A549 (cell line): Measurements from ENCODE around the gene DOK1. TPM values are rescaled to one million over a fixed set of nuclear protein-coding genes. Genes with fewer than 3 reads are reported as not detected.
A peak's percentile ranks its signal among the peaks of the same experiment; 100 is the strongest.

Source experiments
- ATAC-seq, 2 experiments: fragments of 200-7000 bp in 1 of 2; fragments of >200 bp in 1 of 2; cut with Nextera tagmentation in 1 of 2; cut with Tn5 transposase in 1 of 2; 3 replicates each; pipeline versions ENCODE4 v1.8.0 to v1.9.1; 2018 to 2020; ENCODE audit warnings: mild to moderate bottlenecking in 1 of 2, moderate library complexity in 1 of 2
- CTCF ChIA-PET: fragments of 300-600 bp; sonication (Branson Sonifier 250); formaldehyde crosslinking; extraction: SDS; loops from one replicate; lab custom pipeline; 2021; ENCODE audit warnings: antibody characterized with exemption, inconsistent platforms; lab: Yijun Ruan, JAX
- POLR2A ChIA-PET: fragments of 350-600 bp; formaldehyde crosslinking; extraction: SDS; loops from one replicate; lab custom pipeline; 2021; ENCODE audit warnings: antibody characterized with exemption, inconsistent platforms; lab: Yijun Ruan, JAX
- DNase-seq, 2 experiments: peaks; one replicate each; pipeline versions ENCODE4 v3.0.0 to v3.0.0-alpha.2; 2011 to 2016; ENCODE audit warnings: low read depth in 1 of 2, low spot score in 1 of 2
- FAIRE-seq: peaks from 2 replicates; lab custom pipeline; 2011; peaks lifted over from hg19 to GRCh38; lab: Jason Lieb, UNC
- H3K27ac ChIP-seq, 2 experiments: fragments of >200 bp; sonication (Bioruptor Twin); formaldehyde crosslinking; 3 replicates each; pipeline ENCODE4 v1.5.1; 2016 to 2017
- H3K4me1 ChIP-seq: fragments of >200 bp; sonication (Bioruptor Twin); formaldehyde crosslinking; 3 replicates; pipeline ENCODE4 v1.6.1; 2016
- H3K4me2 ChIP-seq: fragments of >200 bp; sonication (Bioruptor Twin); formaldehyde crosslinking; 3 replicates; pipeline ENCODE4 v1.6.1; 2016
- H3K4me3 ChIP-seq: fragments of >200 bp; sonication (Bioruptor Twin); formaldehyde crosslinking; 3 replicates; pipeline ENCODE4 v1.5.1; 2016
- H3K9me3 ChIP-seq: fragments of >200 bp; sonication (Bioruptor Twin); formaldehyde crosslinking; 3 replicates; pipeline ENCODE4 v1.6.1; 2016
- FOXS1 ChIP-seq: fragments of 250-450 bp; sonication (Bioruptor Pico); IDR thresholded peaks from 2 replicates; pipeline ENCODE4 v1.5.0; 2020; ENCODE audit warnings: mild to moderate bottlenecking, moderate library complexity
- HDAC2 ChIP-seq: fragments of 200-600 bp; sonication (generic); IDR thresholded peaks from 2 replicates; pipeline ENCODE4 v1.6.1; 2016
- HOXA7 ChIP-seq: fragments of 250-450 bp; sonication (Bioruptor Pico); IDR thresholded peaks from 2 replicates; pipeline ENCODE4 v1.5.0; 2020; ENCODE audit warnings: mild to moderate bottlenecking, moderate library complexity
- JUN ChIP-seq, 2 experiments: fragments of >200 bp; sonication (Bioruptor Twin); formaldehyde crosslinking; IDR thresholded peaks; 2 replicates in 1 of 2; 3 replicates in 1 of 2; pipeline ENCODE4 v1.6.1; 2016 to 2017
- KDM5A ChIP-seq: fragments of 200-600 bp; sonication (generic); IDR thresholded peaks from 2 replicates; pipeline ENCODE4 v1.6.1; 2016; ENCODE audit warnings: antibody characterized with exemption, mild to moderate bottlenecking
- MAFK ChIP-seq: fragments of 450-650 bp; IDR thresholded peaks from 2 replicates; pipeline ENCODE4 v1.6.1; 2014; ENCODE audit not compliant: partially characterized antibody
- NFE2L2 ChIP-seq: fragments of 150-350 bp; conservative IDR thresholded peaks from 2 replicates; pipeline ENCODE4 v1.6.1; 2014; ENCODE audit warnings: low read length
- NPAS2 ChIP-seq: fragments of 250-450 bp; sonication (Bioruptor Pico); IDR thresholded peaks from 2 replicates; pipeline ENCODE4 v1.8.0; 2022; ENCODE audit warnings: mild to moderate bottlenecking, moderate library complexity, borderline replicate concordance
- RARB ChIP-seq: fragments of 250-450 bp; sonication (Bioruptor Pico); IDR thresholded peaks from 2 replicates; pipeline ENCODE4 v1.8.0; 2021; ENCODE audit warnings: mild to moderate bottlenecking, moderate library complexity
- RNF2 ChIP-seq: fragments of 200-600 bp; sonication (generic); IDR thresholded peaks from 2 replicates; pipeline ENCODE4 v1.6.1; 2016; ENCODE audit warnings: low read depth, mild to moderate bottlenecking, antibody characterized with exemption, moderate library complexity, borderline replicate concordance
- TFCP2L1 ChIP-seq: fragments of 250-450 bp; sonication (Bioruptor Pico); IDR thresholded peaks from 2 replicates; pipeline ENCODE4 v1.5.0; 2021; ENCODE audit warnings: mild to moderate bottlenecking
- ZC3H11A ChIP-seq: fragments of 450-650 bp; IDR thresholded peaks from 2 replicates; pipeline ENCODE4 v1.6.1; 2014; ENCODE audit warnings: antibody characterized with exemption, mild to moderate bottlenecking
- ZSCAN20 ChIP-seq: fragments of 250-450 bp; sonication (Bioruptor Pico); IDR thresholded peaks from 2 replicates; pipeline ENCODE4 v1.8.0; 2022; ENCODE audit warnings: mild to moderate bottlenecking, moderate library complexity
- WGBS: methylation state at CpG from one replicate; pipeline ENCODE4 v1.1.6; 2017; ENCODE audit errors: missing lambda C conversion rate; 5-methylcytosine and 5-hydroxymethylcytosine counted together
- polyA plus RNA-seq, 4 experiments: library from polyadenylated mRNA; depleted of rRNA in 3 of 4; stranded (reverse); fragments of >200 nt; fragmentation: RNase III in 1 of 4; extraction: RNeasy Plus Mini Kit Qiagen cat#74134 plus additional on column Dnase treatment in 1 of 4; gene quantifications; 2 replicates in 3 of 4; 3 replicates in 1 of 4; pipeline ENCODE4 v1.2.3, GENCODE V29; 2011 to 2017
- TF ChIP-seq, protein P1 (sequence below): IDR thresholded peaks from 2 replicates; pipeline ENCODE4 v1.6.1; 2012

The DOK1 gene
- polyA plus RNA-seq, 2 of the 4 experiments (the other 2 are of a cell fraction): 4.0 to 5.0 TPM

DNA sequence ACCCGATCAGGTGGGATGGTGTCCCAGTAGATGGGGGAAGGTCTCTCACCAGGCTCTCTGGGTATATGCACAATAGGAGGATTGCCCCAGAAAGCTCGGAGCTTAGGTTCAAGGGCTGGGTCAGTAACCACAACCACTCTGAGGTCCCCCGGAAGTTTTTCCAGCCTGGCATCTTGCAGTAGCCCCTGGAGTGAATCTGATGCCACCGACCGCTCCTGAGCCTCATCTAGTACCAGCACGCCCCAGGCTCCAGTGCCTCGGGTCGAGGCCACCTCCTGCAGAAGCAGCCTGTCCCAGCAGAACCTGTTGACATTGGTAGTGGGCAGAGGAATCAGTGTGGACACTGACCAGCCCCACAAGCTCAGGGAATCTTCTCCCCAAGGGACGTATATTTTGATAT is 30.5 kb upstream of the DOK1 start:
- ChIA-PET POLR2A (no interaction called here), CTCF (interaction anchor here (1.3 to 1.6 kb wide), 4 partner anchors 12 to 64 kb away, joined by 3 to 4 read pairs (median 3); partner anchors contain the start of genes CCDC142 and TTC31)
- no peak for FAIRE-seq
- DNase-seq: no peak
- ATAC-seq: no peak
- no peak overlapping the region for H3K27ac ChIP-seq
- H3K9me3 ChIP-seq: no peaks in the 10 kb centered on the region
- WGBS: 69% methylated on average over 9 of the region's 9 CpGs
- no peak overlapping the region for H3K4me2 ChIP-seq
- H3K4me3 ChIP-seq: no peak overlapping the region
- peaks cover 10% of the 10 kb centered on the region for H3K4me1 ChIP-seq
- TF ChIP-seq RARB (no peak), FOXS1 (CRISPR knock-in tag) (no peak), ZC3H11A (no peak), NPAS2 (CRISPR knock-in tag) (no peak), RNF2 (no peak)

DNA sequence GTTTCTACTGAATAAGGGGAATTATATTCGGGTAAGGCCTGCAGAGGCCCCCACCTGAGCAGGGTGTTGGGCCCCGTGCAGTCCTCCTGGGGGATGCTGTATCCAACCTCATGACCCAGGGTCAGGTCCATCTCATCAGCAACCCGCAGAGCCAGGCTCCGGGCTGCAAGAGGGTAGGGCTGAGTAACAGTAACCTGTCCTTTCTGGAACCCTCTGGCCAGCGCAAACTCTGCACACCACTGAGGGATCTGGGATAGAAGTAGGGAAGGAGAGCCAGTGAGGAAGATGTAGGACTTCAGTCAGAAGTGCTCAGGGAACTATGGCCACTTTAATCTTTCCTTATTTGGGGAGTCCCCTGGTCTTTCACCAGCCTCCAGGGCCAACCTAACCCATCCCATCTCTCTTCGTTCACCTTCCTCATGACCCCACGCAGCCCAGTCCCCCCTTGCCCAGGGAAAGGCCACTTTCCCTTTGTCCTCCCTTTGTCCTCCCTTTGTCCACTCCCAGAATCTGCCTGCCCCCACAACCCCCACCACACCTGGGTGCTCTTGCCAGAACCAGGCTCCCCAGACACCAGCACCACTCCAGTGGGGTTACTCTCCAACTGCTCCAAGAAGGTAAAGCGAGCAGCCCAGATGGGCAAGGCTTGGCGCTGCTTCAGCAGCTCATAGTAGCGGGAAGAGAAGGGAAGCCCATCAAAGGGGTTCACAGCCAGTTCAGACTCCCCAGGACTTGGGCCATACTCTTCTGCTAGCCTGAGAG is 29.4 kb upstream of the DOK1 start:
- peaks cover 10% of the 10 kb centered on the region for H3K4me1 ChIP-seq
- DNase-seq: no peak
- H3K27ac ChIP-seq: no peak overlapping the region
- H3K4me2 ChIP-seq: no peak overlapping the region
- ATAC-seq: no peak
- H3K4me3 ChIP-seq: no peak overlapping the region
- CTCF ChIA-PET: interaction anchor here (2.4 kb wide), 1 partner anchor 42 kb away, joined by 10 read pairs; the partner anchor contains the start of genes CCDC142 and TTC31
- no peak for TF ChIP-seq MAFK
- peak in 1 of 2 experiments; percentile 14; a peak in 2 of 5 replicates for TF ChIP-seq JUN (IDR thresholded peaks at IDR 0.05)
- TF ChIP-seq, protein P1, sequence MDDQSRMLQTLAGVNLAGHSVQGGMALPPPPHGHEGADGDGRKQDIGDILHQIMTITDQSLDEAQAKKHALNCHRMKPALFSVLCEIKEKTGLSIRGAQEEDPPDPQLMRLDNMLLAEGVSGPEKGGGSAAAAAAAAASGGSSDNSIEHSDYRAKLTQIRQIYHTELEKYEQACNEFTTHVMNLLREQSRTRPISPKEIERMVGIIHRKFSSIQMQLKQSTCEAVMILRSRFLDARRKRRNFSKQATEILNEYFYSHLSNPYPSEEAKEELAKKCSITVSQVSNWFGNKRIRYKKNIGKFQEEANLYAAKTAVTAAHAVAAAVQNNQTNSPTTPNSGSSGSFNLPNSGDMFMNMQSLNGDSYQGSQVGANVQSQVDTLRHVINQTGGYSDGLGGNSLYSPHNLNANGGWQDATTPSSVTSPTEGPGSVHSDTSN: no peak
- TF ChIP-seq, all 56 proteins: peak for 1
- FAIRE-seq: no peak
- POLR2A ChIA-PET: interaction anchor here (0.7 to 1.8 kb wide), 2 partner anchors 15 to 71 kb away, joined by 3 to 4 read pairs; no protein-coding TSS in a partner anchor
- 88% methylated on average over 10 of the region's 10 CpGs for WGBS
- H3K9me3 ChIP-seq: no peaks in the 10 kb centered on the region

DNA sequence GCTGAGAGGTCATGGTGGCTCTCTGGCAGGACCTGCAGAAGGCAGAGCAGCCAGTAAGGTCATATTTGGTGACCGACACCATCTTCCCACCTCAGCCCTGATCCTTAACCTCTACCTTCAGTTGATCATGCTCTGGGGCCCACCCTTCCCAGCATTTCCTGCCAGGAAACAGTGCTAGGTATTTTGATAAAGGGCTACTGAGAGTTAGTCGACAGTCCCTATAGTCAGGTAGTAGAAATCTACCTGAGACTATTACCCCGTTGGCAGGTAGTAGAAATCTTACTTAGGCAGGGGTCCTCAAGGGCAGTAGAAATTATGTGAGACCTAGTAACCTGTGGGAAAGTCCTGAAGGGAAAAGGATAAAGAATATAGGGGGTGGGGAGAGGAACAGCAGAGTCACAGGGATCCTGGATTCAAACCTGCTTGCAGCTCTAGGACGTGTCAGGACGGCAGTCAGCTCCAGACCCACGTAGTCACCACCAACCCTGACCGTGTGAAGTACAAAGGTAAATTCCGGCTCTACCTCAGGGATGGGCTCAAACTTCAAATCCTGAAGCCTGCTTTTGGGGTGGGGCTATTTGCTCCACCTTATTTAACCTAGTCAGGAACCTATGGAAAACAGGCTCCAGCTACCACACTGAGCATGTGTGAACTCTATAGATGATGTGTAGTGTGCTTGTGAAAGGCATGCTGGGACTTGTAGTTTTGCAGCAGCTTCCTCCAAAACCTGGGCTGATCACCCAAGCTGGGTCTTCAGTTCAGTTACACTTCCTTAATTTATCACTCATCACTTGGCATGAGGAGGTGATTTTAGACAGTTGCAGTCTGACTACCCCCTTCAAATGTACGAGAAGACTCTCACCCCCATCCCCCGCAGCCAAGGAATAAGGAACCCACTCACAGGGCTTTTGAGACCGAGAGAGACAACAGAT is 28.5 kb upstream of the DOK1 start, which contains the start of gene DQX1:
Gene DQX1, minus strand, starts transcription at position 515 of the 932 bp plus-strand sequence. Its CDS starts 502 bp downstream, at position 13.
- peaks cover 14% of the 10 kb centered on the region for H3K4me1 ChIP-seq
- WGBS: 88% methylated on average over 11 of the region's 11 CpGs
- no peak within 1 kb of the TSS for H3K4me2 ChIP-seq
- TF ChIP-seq JUN (IDR thresholded peaks at IDR 0.05) (0 out of 5 replicates have a peak, but pooled peaks of 1 of the 2 experiments have one; percentile 1), TFCP2L1 (CRISPR knock-in tag) (0 out of 2 replicates have a peak, but pooled peaks have one; percentile 65), HOXA7 (0 out of 2 replicates have a peak, but pooled peaks have one; percentile 30), ZSCAN20 (no peak)
- H3K27ac ChIP-seq: no peak within 1 kb of the TSS
- H3K9me3 ChIP-seq: no peaks in the 10 kb centered on the region
- ChIA-PET CTCF (interaction anchor here (1.0 to 2.4 kb wide), 3 partner anchors 12 to 43 kb away, joined by 3 to 10 read pairs (median 4); partner anchors contain the start of genes CCDC142 and TTC31), POLR2A (interaction anchor here (0.7 to 1.8 kb wide), 2 partner anchors 16 to 71 kb away, joined by 3 to 4 read pairs; no protein-coding TSS in a partner anchor)
- FAIRE-seq (no peak), ATAC-seq (no peak), DNase-seq (peak in 1 of 2 experiments; percentile 77)
- no peak within 1 kb of the TSS for H3K4me3 ChIP-seq

DNA sequence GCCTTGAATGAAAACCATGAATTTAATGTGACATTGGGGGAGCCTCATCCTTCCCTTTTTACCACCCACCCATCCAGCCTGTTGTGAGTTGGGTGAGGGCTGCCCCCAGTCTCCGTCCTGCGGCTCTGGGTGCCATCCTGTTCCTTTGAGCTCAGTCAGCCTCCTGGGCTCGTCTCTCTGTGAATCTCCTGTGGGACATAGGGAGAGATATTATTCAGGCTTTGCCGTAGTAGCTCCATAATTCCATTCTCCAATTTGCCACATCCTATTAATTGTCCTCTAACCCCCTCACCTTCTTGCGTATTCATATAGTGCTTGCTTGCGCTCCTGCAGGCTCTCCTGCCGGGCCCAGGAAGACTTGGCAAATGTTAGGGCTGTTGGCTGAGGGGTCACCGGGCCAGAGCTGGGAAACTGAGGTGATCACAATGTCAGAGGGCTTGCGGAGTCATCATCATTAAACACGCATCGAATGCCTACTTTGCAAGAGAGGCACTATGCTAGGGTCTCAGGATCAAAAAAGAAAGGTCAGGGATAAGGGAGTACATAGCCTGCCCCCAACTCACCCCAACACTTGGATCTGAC is 27.8 kb upstream of the DOK1 start:
- DNase-seq (no peak), ATAC-seq (no peak), FAIRE-seq (no peak)
- Histone ChIP-seq H3K4me3 (no peak overlapping the region), H3K9me3 (no peaks in the 10 kb centered on the region), H3K27ac (no peak overlapping the region), H3K4me1 (peaks cover 17% of the 10 kb centered on the region), H3K4me2 (no peak overlapping the region)
- POLR2A ChIA-PET: interaction anchor here (1.8 kb wide), 1 partner anchor 17 kb away, joined by 4 read pairs; no protein-coding TSS in a partner anchor
- WGBS: 95% methylated on average over 11 of the region's 11 CpGs
- no peak for TF ChIP-seq FOXS1 (CRISPR knock-in tag)
- no peak for TF ChIP-seq NFE2L2
- TF ChIP-seq KDM5A: no peak
- no peak for TF ChIP-seq HDAC2
- TF ChIP-seq TFCP2L1 (CRISPR knock-in tag): no peak
- CTCF ChIA-PET: interaction anchor here (0.5 to 2.4 kb wide), 4 partner anchors 12 to 703 kb away, joined by 3 to 10 read pairs (median 4); partner anchors contain the start of genes CCDC142 and TTC31
